Peyer's patch (tissue), 4 donors: ENCODE measurements around the gene CDK5RAP1.

ENCODE experiments used
- POLR2A ChIP-seq, 2 donors: fragments of 450-650 bp; IDR thresholded peaks; one replicate each; pipeline ENCODE4 v1.5.1; 2017; ENCODE audit warnings: antibody characterized with exemption in 2 of 2, mild to moderate bottlenecking in 2 of 2, moderate library complexity in 2 of 2
- TF ChIP-seq, protein P1 (sequence below), 6 experiments: fragments of 450-650 bp in 4 of 6; fragments of 200-600 bp in 2 of 6; sonication (generic) in 1 of 6; IDR thresholded peaks; one replicate each; pipeline ENCODE4 v1.5.1; 2017 to 2019; ENCODE audit warnings: antibody characterized with exemption in 6 of 6, mild to moderate bottlenecking in 3 of 6, moderate library complexity in 1 of 6

DNA sequence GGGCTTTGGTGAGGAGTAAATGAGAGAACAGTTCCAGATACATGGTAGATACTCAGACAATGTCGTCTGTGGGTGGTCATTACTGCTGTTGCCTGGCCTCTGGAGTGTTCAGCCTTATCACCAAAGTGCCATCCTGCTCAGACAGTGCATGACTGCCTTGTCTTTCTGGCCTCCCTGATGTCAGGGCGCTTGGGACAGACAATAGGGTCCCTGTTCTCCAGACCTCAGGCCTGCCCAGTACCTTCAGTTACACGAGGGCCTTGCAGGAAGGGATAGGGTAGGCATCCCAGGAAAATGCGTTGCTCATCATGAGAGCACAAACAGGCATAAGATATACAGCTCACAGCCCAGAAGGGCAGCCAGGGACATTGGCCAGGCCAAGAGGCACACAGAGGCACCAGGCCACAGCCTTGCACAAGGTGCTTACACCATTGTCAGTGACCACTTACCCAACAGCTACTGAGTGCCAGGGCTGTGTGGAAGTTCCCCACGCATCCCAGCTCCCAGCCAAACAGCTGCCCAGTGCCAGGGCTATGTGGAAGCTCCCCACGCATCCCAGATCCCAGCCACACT, 90.9 kb downstream of the CDK5RAP1 start:
- TF ChIP-seq, protein P1, sequence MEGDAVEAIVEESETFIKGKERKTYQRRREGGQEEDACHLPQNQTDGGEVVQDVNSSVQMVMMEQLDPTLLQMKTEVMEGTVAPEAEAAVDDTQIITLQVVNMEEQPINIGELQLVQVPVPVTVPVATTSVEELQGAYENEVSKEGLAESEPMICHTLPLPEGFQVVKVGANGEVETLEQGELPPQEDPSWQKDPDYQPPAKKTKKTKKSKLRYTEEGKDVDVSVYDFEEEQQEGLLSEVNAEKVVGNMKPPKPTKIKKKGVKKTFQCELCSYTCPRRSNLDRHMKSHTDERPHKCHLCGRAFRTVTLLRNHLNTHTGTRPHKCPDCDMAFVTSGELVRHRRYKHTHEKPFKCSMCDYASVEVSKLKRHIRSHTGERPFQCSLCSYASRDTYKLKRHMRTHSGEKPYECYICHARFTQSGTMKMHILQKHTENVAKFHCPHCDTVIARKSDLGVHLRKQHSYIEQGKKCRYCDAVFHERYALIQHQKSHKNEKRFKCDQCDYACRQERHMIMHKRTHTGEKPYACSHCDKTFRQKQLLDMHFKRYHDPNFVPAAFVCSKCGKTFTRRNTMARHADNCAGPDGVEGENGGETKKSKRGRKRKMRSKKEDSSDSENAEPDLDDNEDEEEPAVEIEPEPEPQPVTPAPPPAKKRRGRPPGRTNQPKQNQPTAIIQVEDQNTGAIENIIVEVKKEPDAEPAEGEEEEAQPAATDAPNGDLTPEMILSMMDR (IDR thresholded peaks at IDR 0.05), result no peak
- no peak for TF ChIP-seq POLR2A (IDR thresholded peaks at IDR 0.05)
